CD14-positive monocyte (primary cell): ENCODE results near the gene BTBD10. TPM values are rescaled to one million over a fixed set of nuclear protein-coding genes. Genes with fewer than 3 reads are reported as not detected.
A peak's percentile ranks its signal among the peaks of the same experiment; 100 is the strongest.

Experiments used
- DNase-seq, 3 donors: peaks; one replicate each; pipeline ENCODE4 v3.0.0-alpha.2; 2011 to 2022
- H2AFZ ChIP-seq: 2 replicates; pipeline ENCODE4 v1.6.0; 2012; ENCODE audit warnings: mild to moderate bottlenecking, low read depth, low read length, inconsistent platforms; ENCODE audit not compliant: insufficient read depth, poor library complexity, severe bottlenecking
- H3K27ac ChIP-seq, 2 donors: 1 replicate in 1 of 2; 2 replicates in 1 of 2; pipeline ENCODE4 v1.5.1; 2012 to 2013; ENCODE audit warnings: low read length in 2 of 2, control low read depth in 1 of 2, inconsistent platforms in 1 of 2, low read depth in 1 of 2, mild to moderate bottlenecking in 1 of 2
- H3K27me3 ChIP-seq, 2 donors: one replicate each; pipeline versions ENCODE4 v1.6.0 to v1.6.1; 2011 to 2013; ENCODE audit warnings: low read length in 2 of 2; ENCODE audit not compliant: control insufficient read depth in 2 of 2, insufficient read depth in 2 of 2
- H3K36me3 ChIP-seq, 2 donors: replicated peaks in 1 of 2; 1 replicate in 1 of 2; 2 replicates in 1 of 2; pipeline versions ENCODE4 v1.5.1 to v1.6.1; 2012 to 2013; ENCODE audit warnings: low read length in 2 of 2, control low read depth in 1 of 2, inconsistent platforms in 1 of 2, mild to moderate bottlenecking in 1 of 2; ENCODE audit not compliant: insufficient read depth in 2 of 2, control insufficient read depth in 1 of 2
- H3K4me1 ChIP-seq, 2 donors: 1 replicate in 1 of 2; 2 replicates in 1 of 2; pipeline versions ENCODE4 v1.5.1 to v1.6.1; 2012 to 2013; ENCODE audit warnings: low read length in 2 of 2, control low read depth in 1 of 2, inconsistent platforms in 1 of 2, mild to moderate bottlenecking in 1 of 2, moderate library complexity in 1 of 2; ENCODE audit not compliant: insufficient read depth in 2 of 2, control insufficient read depth in 1 of 2
- H3K4me2 ChIP-seq: replicated peaks from 2 replicates; pipeline ENCODE3; 2012; ENCODE audit warnings: low read length, moderate library complexity, mild to moderate bottlenecking; ENCODE audit not compliant: poor library complexity, severe bottlenecking; ENCODE audit errors: extremely low read depth
- H3K4me3 ChIP-seq, 3 experiments: fragments of 200-600 bp in 1 of 3; sonication (generic) in 1 of 3; replicated peaks in 1 of 3; 1 replicate in 2 of 3; 2 replicates in 1 of 3; pipeline ENCODE4 v1.5.1; 2011 to 2013; ENCODE audit warnings: low read length in 3 of 3, mild to moderate bottlenecking in 3 of 3, control low read depth in 2 of 3, low read depth in 2 of 3, inconsistent platforms in 1 of 3, moderate library complexity in 1 of 3
- H3K79me2 ChIP-seq: 2 replicates; pipeline ENCODE4 v1.6.0; 2012; ENCODE audit warnings: mild to moderate bottlenecking, control low read depth, inconsistent platforms, low read length, moderate library complexity; ENCODE audit not compliant: insufficient read depth
- H3K9ac ChIP-seq: 2 replicates; pipeline ENCODE4 v1.6.0; 2017; ENCODE audit warnings: low read length, mild to moderate bottlenecking; ENCODE audit not compliant: insufficient read depth, poor library complexity, severe bottlenecking
- H3K9me3 ChIP-seq, 2 donors: replicated peaks in 1 of 2; 1 replicate in 1 of 2; 2 replicates in 1 of 2; pipeline versions ENCODE4 v1.5.1 to v1.6.1; 2012 to 2013; ENCODE audit warnings: low read length in 2 of 2, control low read depth in 1 of 2; ENCODE audit not compliant: control insufficient read depth in 1 of 2, insufficient read depth in 1 of 2
- H4K20me1 ChIP-seq: 2 replicates; pipeline ENCODE4 v1.6.0; 2012; ENCODE audit warnings: mild to moderate bottlenecking, low read length, control low read depth, moderate library complexity; ENCODE audit not compliant: insufficient read depth
- H3K27ac Mint-ChIP-seq, 7 donors: one replicate each; pipeline ENCODE4 v1.8.0; 2020; ENCODE audit warnings: mild to moderate bottlenecking in 7 of 7, mixed read lengths in 7 of 7, moderate library complexity in 6 of 7, inconsistent platforms in 2 of 7
- H3K27me3 Mint-ChIP-seq, 3 donors: one replicate each; pipeline ENCODE4 v1.8.0; 2021 to 2022; ENCODE audit warnings: low read depth in 3 of 3, mild to moderate bottlenecking in 3 of 3, mixed read lengths in 3 of 3, moderate library complexity in 3 of 3, inconsistent platforms in 1 of 3
- H3K36me3 Mint-ChIP-seq, 2 donors: one replicate each; pipeline ENCODE4 v1.8.0; 2020; ENCODE audit warnings: mixed read lengths in 2 of 2, inconsistent platforms in 1 of 2, mild to moderate bottlenecking in 1 of 2
- H3K4me1 Mint-ChIP-seq: one replicate; pipeline ENCODE4 v1.8.0; 2020; ENCODE audit warnings: mild to moderate bottlenecking, mixed read lengths
- H3K4me3 Mint-ChIP-seq, 2 donors: one replicate each; pipeline ENCODE4 v1.8.0; 2020; ENCODE audit warnings: mild to moderate bottlenecking in 2 of 2, mixed read lengths in 2 of 2, moderate library complexity in 1 of 2
- H3K9me3 Mint-ChIP-seq, 7 donors: one replicate each; pipeline ENCODE4 v1.8.0; 2020 to 2022; ENCODE audit warnings: mixed read lengths in 7 of 7, mild to moderate bottlenecking in 6 of 7, moderate library complexity in 6 of 7, inconsistent platforms in 2 of 7
- WGBS: methylation state at CpG from one replicate; pipeline ENCODE4 v1.1.5; 2013; ENCODE audit warnings: missing lambda C conversion rate; ENCODE audit not compliant: insufficient coverage; 5-methylcytosine and 5-hydroxymethylcytosine counted together
- intact Hi-C, 2 donors: fragments of 100-400 bp; cut with micrococcal nuclease; formaldehyde crosslinking; loops; one replicate each; pipeline versions ENCODE4 v1.15.0 to v1.15.1; 2023
- polyA plus RNA-seq, 3 donors: library from polyadenylated mRNA; depleted of rRNA in 1 of 3; unstranded in 2 of 3; stranded (reverse) in 1 of 3; fragments of 300-500 nt in 2 of 3; fragments of >200 nt in 1 of 3; fragmentation: Illumina TruSeq in 2 of 3; gene quantifications; 1 replicate in 2 of 3; 2 replicates in 1 of 3; pipeline ENCODE4 v1.2.3, GENCODE V29; 2012 to 2021
- TF ChIP-seq, protein P1 (sequence below): fragments of 200-600 bp; IDR thresholded peaks from one replicate; pipeline ENCODE4 v1.8.0; 2022; ENCODE audit warnings: antibody characterized with exemption, mild to moderate bottlenecking

BTBD10 gene
- polyA plus RNA-seq, 3 donors, result 9.6 to 19.8 (median 13.8) TPM

DNA sequence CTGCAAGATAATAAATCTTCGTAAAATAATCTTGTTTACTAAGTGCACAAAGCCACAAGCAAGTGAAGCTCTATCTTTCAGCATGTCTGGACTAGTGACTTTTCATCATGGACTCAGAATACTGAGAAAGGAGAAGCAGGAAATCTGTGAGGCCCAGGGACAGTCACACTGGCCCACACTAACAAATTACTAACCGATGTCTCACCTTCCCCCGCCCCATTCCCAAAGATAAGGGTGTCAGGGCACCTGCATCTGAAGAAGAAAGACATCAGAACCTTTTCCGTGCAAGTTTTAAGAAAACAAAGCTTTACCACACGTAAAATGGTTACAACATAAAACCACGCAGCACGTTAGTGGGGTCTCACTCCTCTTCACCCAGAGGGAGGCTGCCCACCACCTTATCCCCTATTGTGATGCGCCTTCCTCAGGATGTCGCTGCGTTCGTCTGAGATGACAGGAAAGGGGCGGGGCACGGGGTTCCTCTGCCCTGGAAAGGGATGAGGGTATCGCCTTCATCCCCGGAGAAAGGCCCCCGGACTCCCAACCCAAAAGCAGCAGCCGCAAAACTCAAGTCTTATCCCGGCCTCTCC lies 616 bp downstream of the BTBD10 start:
- H3K27me3 Mint-ChIP-seq, result no peaks in the 10 kb centered on the region
- H3K36me3 ChIP-seq, result no peaks in the 10 kb centered on the region
- H3K4me1 ChIP-seq, result peaks cover 22 to 29% of the 10 kb centered on the region in 2 donors
- H3K4me2 ChIP-seq, result peak overlapping the region; percentile 82
- H3K79me2 ChIP-seq, result peaks cover 53% of the 10 kb centered on the region
- H3K27ac Mint-ChIP-seq, result peak overlapping the region; percentile 91 to 98 (median 96)
- H3K27me3 ChIP-seq, result no peaks in the 10 kb centered on the region
- peaks cover 9% of the 10 kb centered on the region in 2 donors for H3K36me3 Mint-ChIP-seq
- TF ChIP-seq, protein P1, sequence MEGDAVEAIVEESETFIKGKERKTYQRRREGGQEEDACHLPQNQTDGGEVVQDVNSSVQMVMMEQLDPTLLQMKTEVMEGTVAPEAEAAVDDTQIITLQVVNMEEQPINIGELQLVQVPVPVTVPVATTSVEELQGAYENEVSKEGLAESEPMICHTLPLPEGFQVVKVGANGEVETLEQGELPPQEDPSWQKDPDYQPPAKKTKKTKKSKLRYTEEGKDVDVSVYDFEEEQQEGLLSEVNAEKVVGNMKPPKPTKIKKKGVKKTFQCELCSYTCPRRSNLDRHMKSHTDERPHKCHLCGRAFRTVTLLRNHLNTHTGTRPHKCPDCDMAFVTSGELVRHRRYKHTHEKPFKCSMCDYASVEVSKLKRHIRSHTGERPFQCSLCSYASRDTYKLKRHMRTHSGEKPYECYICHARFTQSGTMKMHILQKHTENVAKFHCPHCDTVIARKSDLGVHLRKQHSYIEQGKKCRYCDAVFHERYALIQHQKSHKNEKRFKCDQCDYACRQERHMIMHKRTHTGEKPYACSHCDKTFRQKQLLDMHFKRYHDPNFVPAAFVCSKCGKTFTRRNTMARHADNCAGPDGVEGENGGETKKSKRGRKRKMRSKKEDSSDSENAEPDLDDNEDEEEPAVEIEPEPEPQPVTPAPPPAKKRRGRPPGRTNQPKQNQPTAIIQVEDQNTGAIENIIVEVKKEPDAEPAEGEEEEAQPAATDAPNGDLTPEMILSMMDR, result no peak
- H3K4me3 Mint-ChIP-seq, result peak overlapping the region; percentile 97 to 99
- DNase-seq, result peak; percentile 23 to 35 (median 27)
- intact Hi-C loops, result loop anchor here (5.0 to 10.0 kb wide), 2 partner anchors 188 to 205 kb away; partner anchors contain the start of genes BMAL1 (in 2 of the 2) and FAR1 (in 1 of the 2)
- 1% methylated on average over 10 of the region's 18 CpGs for WGBS
- peak overlapping the region; percentile 95 for H2AFZ ChIP-seq
- H3K4me1 Mint-ChIP-seq, result peaks cover 37% of the 10 kb centered on the region
- H3K27ac ChIP-seq, result peak overlapping the region; percentile 76 to 87
- peak overlapping the region; percentile 82 to 93 (median 90) for H3K4me3 ChIP-seq
- peaks cover 32% of the 10 kb centered on the region for H4K20me1 ChIP-seq
- no peaks in the 10 kb centered on the region for H3K9me3 ChIP-seq
- H3K9me3 Mint-ChIP-seq, result peaks cover 0 to 6% (median 0%) of the 10 kb centered on the region in 7 donors
- peak overlapping the region; percentile 92 for H3K9ac ChIP-seq

DNA sequence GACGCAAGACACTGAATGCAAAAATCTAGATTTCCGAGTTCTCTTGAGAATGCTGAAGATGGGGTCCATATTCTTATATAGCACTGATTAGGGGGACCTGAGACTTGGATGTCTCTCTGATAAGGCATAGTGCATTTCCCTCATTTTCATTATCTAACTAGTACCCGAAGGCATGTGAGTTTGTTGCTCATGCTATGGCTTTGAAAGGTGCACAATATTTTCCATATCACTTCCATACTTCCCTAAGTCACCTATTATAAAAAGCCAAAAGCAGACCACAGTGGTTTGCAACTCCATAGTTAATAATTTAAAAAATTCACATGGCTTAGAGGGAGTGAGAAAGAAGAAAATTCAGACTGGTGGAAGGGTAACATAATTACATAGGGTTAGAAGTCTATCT lies 1.7 kb downstream of the BTBD10 start:
- no peak overlapping the region for H3K27ac Mint-ChIP-seq
- peaks cover 0 to 8% (median 0%) of the 10 kb centered on the region in 7 donors for H3K9me3 Mint-ChIP-seq
- no peaks in the 10 kb centered on the region for H3K27me3 Mint-ChIP-seq
- Histone ChIP-seq H3K9ac (no peak overlapping the region), H3K27ac (no peak overlapping the region), H4K20me1 (peaks cover 38% of the 10 kb centered on the region), H3K4me3 (no peak overlapping the region), H3K4me2 (no peak overlapping the region), H3K79me2 (peaks cover 65% of the 10 kb centered on the region), H3K27me3 (no peaks in the 10 kb centered on the region), H3K9me3 (no peaks in the 10 kb centered on the region), H2AFZ (no peak overlapping the region), H3K4me1 (peaks cover 22 to 29% of the 10 kb centered on the region in 2 donors), H3K36me3 (no peaks in the 10 kb centered on the region)
- no CpG with 5 or more reads among the region's 3 CpGs for WGBS
- peaks cover 37% of the 10 kb centered on the region for H3K4me1 Mint-ChIP-seq
- H3K4me3 Mint-ChIP-seq, result no peak overlapping the region
- peaks cover 9% of the 10 kb centered on the region in 2 donors for H3K36me3 Mint-ChIP-seq
- intact Hi-C loops, result loop anchor here (5.0 to 10.0 kb wide), 2 partner anchors 186 to 206 kb away; partner anchors contain the start of genes BMAL1 (in 2 of the 2) and FAR1 (in 1 of the 2)
- no peak for DNase-seq
- TF ChIP-seq, protein P1, result no peak
